DOHH2 (cell line): ENCODE results near the gene TSPAN4.

Source experiments
- H3F3A ChIP-seq: fragments of 200-600 bp; sonication (generic), shearing (Covaris generic); 2 replicates; pipeline ENCODE4 v1.6.0; 2016; ENCODE audit warnings: antibody characterized with exemption, mild to moderate bottlenecking; ENCODE audit not compliant: control insufficient read depth, insufficient read depth
- H3K27ac ChIP-seq: fragments of 200-600 bp; sonication (generic); 2 replicates; pipeline ENCODE4 v1.5.1; 2014; ENCODE audit warnings: low read depth, mild to moderate bottlenecking, low read length, moderate library complexity
- H3K27me3 ChIP-seq: fragments of 200-600 bp; sonication (generic); 2 replicates; pipeline ENCODE4 v1.6.1; 2014; ENCODE audit warnings: mild to moderate bottlenecking, low read length, mixed read lengths; ENCODE audit not compliant: control insufficient read depth
- H3K36me3 ChIP-seq: fragments of 200-600 bp; sonication (generic); 2 replicates; pipeline ENCODE4 v1.6.1; 2014; ENCODE audit warnings: mild to moderate bottlenecking, low read length, moderate library complexity, mixed read lengths; ENCODE audit not compliant: control insufficient read depth
- H3K4me1 ChIP-seq: fragments of 200-600 bp; sonication (generic); 2 replicates; pipeline ENCODE4 v1.6.1; 2014; ENCODE audit warnings: mild to moderate bottlenecking, low read length, mixed read lengths; ENCODE audit not compliant: control insufficient read depth
- H3K4me2 ChIP-seq: fragments of 200-600 bp; sonication (generic); 2 replicates; pipeline ENCODE4 v1.6.0; 2014; ENCODE audit warnings: mild to moderate bottlenecking, low read length, moderate library complexity
- H3K4me3 ChIP-seq: fragments of 200-600 bp; sonication (generic); 2 replicates; pipeline ENCODE4 v1.5.1; 2014; ENCODE audit warnings: mild to moderate bottlenecking, low read length, mixed read lengths
- H3K79me2 ChIP-seq: fragments of 200-600 bp; sonication (generic); 2 replicates; pipeline ENCODE4 v1.6.1; 2014; ENCODE audit warnings: mild to moderate bottlenecking, low read length, mixed read lengths; ENCODE audit not compliant: control insufficient read depth
- H3K9me2 ChIP-seq: fragments of 200-600 bp; sonication (generic); replicated peaks from 2 replicates; pipeline ENCODE4 v1.6.1; 2014; ENCODE audit warnings: mild to moderate bottlenecking, low read length, mixed read lengths; ENCODE audit not compliant: control insufficient read depth
- H3K9me3 ChIP-seq: fragments of 200-600 bp; sonication (generic); 2 replicates; pipeline ENCODE4 v1.6.1; 2014; ENCODE audit warnings: antibody characterized with exemption, low read length, mixed read lengths; ENCODE audit not compliant: control insufficient read depth, insufficient read depth
- H4K20me1 ChIP-seq: fragments of 200-600 bp; sonication (generic); 2 replicates; pipeline ENCODE4 v1.6.0; 2014; ENCODE audit warnings: low read depth, mild to moderate bottlenecking, antibody characterized with exemption, low read length, moderate library complexity; ENCODE audit not compliant: control insufficient read depth, insufficient read depth
- EZH2phosphoT487 ChIP-seq: fragments of 200-600 bp; sonication (generic); IDR thresholded peaks from 2 replicates; pipeline ENCODE4 v1.6.1; 2017; ENCODE audit warnings: borderline replicate concordance, mild to moderate bottlenecking, antibody characterized with exemption, low read length, moderate library complexity, mixed read lengths
- TF ChIP-seq, protein P1 (sequence below): fragments of 200-600 bp; sonication (generic); IDR thresholded peaks from one replicate; pipeline ENCODE4 v1.5.1; 2014; ENCODE audit warnings: antibody characterized with exemption, mild to moderate bottlenecking, low read depth, low read length; ENCODE audit not compliant: poor library complexity, severe bottlenecking

The TSPAN4 gene

GRCh38 chr11:799641-800316 lies 42.9 kb upstream of the TSPAN4 start:
- Histone ChIP-seq H3K36me3 (peaks cover 51% of the 10 kb centered on the region), H3K4me3 (no peak overlapping the region), H3K4me2 (no peak overlapping the region), H3K27ac (no peak overlapping the region), H3K27me3 (no peaks in the 10 kb centered on the region), H3K9me3 (no peaks in the 10 kb centered on the region), H3K79me2 (peaks cover 37% of the 10 kb centered on the region), H3K9me2 (no peaks in the 10 kb centered on the region), H4K20me1 (peaks cover 4% of the 10 kb centered on the region; the same call in 1 of the 2 replicates), H3F3A (peaks cover 12% of the 10 kb centered on the region; the same call in 1 of the 2 replicates), H3K4me1 (peaks cover 47% of the 10 kb centered on the region)
- TF ChIP-seq EZH2phosphoT487 = no peak
- TF ChIP-seq, protein P1, sequence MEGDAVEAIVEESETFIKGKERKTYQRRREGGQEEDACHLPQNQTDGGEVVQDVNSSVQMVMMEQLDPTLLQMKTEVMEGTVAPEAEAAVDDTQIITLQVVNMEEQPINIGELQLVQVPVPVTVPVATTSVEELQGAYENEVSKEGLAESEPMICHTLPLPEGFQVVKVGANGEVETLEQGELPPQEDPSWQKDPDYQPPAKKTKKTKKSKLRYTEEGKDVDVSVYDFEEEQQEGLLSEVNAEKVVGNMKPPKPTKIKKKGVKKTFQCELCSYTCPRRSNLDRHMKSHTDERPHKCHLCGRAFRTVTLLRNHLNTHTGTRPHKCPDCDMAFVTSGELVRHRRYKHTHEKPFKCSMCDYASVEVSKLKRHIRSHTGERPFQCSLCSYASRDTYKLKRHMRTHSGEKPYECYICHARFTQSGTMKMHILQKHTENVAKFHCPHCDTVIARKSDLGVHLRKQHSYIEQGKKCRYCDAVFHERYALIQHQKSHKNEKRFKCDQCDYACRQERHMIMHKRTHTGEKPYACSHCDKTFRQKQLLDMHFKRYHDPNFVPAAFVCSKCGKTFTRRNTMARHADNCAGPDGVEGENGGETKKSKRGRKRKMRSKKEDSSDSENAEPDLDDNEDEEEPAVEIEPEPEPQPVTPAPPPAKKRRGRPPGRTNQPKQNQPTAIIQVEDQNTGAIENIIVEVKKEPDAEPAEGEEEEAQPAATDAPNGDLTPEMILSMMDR = no peak

DNA sequence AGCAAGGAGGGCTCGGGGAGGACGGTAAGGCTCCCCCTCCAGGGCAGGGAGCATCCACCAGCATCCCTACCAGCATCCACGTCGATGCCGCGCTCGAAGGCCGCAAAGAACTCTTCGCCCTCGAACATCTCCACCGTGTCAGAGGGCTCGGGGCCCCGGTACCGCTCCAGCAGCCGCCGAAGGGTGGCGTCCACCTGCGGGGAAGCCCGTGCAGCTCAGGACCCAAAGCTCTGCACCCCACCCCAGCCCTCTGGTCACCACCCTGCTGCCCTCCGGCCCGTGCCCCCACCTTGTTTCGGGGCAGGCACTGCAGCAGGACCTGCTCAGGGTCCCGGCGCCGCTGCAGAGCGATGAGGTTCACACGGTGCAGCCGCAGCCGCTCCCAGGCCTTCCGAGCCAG lies 42.2 kb upstream of the TSPAN4 start:
- Histone ChIP-seq H3K4me3 (no peak overlapping the region), H4K20me1 (peaks cover 4% of the 10 kb centered on the region; the same call in 1 of the 2 replicates), H3K9me2 (no peaks in the 10 kb centered on the region), H3K27ac (no peak overlapping the region), H3K9me3 (no peaks in the 10 kb centered on the region), H3K4me2 (no peak overlapping the region), H3K4me1 (peaks cover 42% of the 10 kb centered on the region), H3K79me2 (peaks cover 36% of the 10 kb centered on the region), H3K36me3 (peaks cover 52% of the 10 kb centered on the region), H3F3A (peaks cover 12% of the 10 kb centered on the region; the same call in 1 of the 2 replicates), H3K27me3 (no peaks in the 10 kb centered on the region)
- TF ChIP-seq EZH2phosphoT487 = no peak
- TF ChIP-seq, protein P1 = no peak

DNA sequence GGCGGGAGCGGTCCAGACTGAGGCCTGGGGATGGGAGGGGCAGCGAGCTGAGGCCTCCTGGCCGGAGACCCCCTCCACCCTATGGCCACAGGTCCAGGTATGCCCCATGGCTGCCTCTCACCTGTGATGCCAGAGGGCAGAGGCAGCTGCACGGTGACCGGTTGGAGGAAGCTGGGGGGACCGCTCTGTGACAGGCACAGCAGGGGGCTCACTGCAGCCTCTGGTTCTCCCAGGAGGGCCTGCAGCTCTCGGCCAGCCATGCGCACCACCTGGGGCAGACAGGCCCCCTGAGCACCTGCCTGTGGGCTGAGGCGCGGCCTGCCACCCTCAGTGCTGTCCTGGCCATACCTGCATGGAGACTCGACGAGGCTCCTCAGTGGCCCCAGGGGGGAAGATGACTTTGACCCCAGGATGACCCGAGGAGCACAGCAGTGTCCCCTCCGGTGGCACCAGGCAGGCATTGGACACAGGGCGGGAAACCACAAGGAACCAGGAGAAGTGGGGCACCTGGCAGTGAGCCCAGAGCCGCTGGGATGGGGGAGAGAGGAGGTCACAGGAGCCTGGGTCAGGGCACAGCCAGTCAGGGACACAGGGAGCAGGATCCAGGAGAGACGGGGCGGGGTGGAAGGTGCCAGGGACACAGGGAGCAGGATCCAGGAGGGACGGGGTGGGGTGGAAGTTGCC lies 41.4 kb upstream of the TSPAN4 start:
- Histone ChIP-seq H3K9me3 (no peaks in the 10 kb centered on the region), H3K4me1 (peaks cover 44% of the 10 kb centered on the region), H3K79me2 (peaks cover 32% of the 10 kb centered on the region), H3K36me3 (peaks cover 54% of the 10 kb centered on the region), H4K20me1 (peaks cover 4% of the 10 kb centered on the region; the same call in 1 of the 2 replicates), H3F3A (peaks cover 12% of the 10 kb centered on the region; the same call in 1 of the 2 replicates), H3K27ac (no peak overlapping the region), H3K4me2 (no peak overlapping the region), H3K9me2 (no peaks in the 10 kb centered on the region), H3K4me3 (no peak overlapping the region), H3K27me3 (no peaks in the 10 kb centered on the region)
- no peak for TF ChIP-seq EZH2phosphoT487
- TF ChIP-seq, protein P1 = no peak
